ENCODE data around the gene PCSK2. TPM values are rescaled to one million over a fixed set of nuclear protein-coding genes. Genes with fewer than 3 reads are reported as not detected.

The PCSK2 gene
- total and polyA plus RNA-seq, 5 donors from 2014 or later, result not detected

GRCh38 chr20:17343091-17343490, 116.3 kb downstream of the PCSK2 start:
- no peaks in the 10 kb centered on the region for H3K36me3 Mint-ChIP-seq
- H3K4me1 ChIP-seq (ENCODE audit: control insufficient read depth, insufficient read depth, low read length, poor library complexity, severe bottlenecking), result no peaks in the 10 kb centered on the region
- no peak overlapping the region for H3K4me3 Mint-ChIP-seq
- H3K27ac Mint-ChIP-seq, result no peak overlapping the region
- H3K4me3 ChIP-seq (ENCODE audit: low read depth, low read length), result no peak overlapping the region
- H3K36me3 ChIP-seq (ENCODE audit: control insufficient read depth, insufficient read depth, low read length), result no peaks in the 10 kb centered on the region
- no peaks in the 10 kb centered on the region for H3K4me1 Mint-ChIP-seq
- no peaks in the 10 kb centered on the region for H3K9me3 ChIP-seq (ENCODE audit: control insufficient read depth in 2 of 2, low read length in 2 of 2)
- peaks cover 0 to 2% (median 0%) of the 10 kb centered on the region in 7 donors for H3K9me3 Mint-ChIP-seq
- no peaks in the 10 kb centered on the region for H3K27me3 ChIP-seq (ENCODE audit: control insufficient read depth, insufficient read depth, low read length)
- no peak overlapping the region for H3K27ac ChIP-seq (ENCODE audit: insufficient read depth, low read length, poor library complexity, severe bottlenecking)
- DNase-seq (no peak), ATAC-seq (ENCODE audit: low read depth in 2 of 2) (no peak)
- H3K27me3 Mint-ChIP-seq, result no peaks in the 10 kb centered on the region

- ATAC-seq (ENCODE audit: low read depth in 2 of 2), result no peak
- Histone ChIP-seq H3K27me3 (ENCODE audit: control insufficient read depth, insufficient read depth, low read length) (no peaks in the 10 kb centered on the region), H3K27ac (ENCODE audit: insufficient read depth, low read length, poor library complexity, severe bottlenecking) (no peak overlapping the region), H3K9me3 (ENCODE audit: control insufficient read depth in 2 of 2, low read length in 2 of 2) (no peaks in the 10 kb centered on the region), H3K4me3 (ENCODE audit: low read depth, low read length) (no peak overlapping the region), H3K4me1 (ENCODE audit: control insufficient read depth, insufficient read depth, low read length, poor library complexity, severe bottlenecking) (no peaks in the 10 kb centered on the region), H3K36me3 (ENCODE audit: control insufficient read depth, insufficient read depth, low read length) (no peaks in the 10 kb centered on the region)
- H3K4me1 Mint-ChIP-seq, result no peaks in the 10 kb centered on the region
- no peak for DNase-seq
- H3K36me3 Mint-ChIP-seq, result no peaks in the 10 kb centered on the region
- H3K4me3 Mint-ChIP-seq, result no peak overlapping the region
- no peak overlapping the region for H3K27ac Mint-ChIP-seq
- H3K27me3 Mint-ChIP-seq, result no peaks in the 10 kb centered on the region
- H3K9me3 Mint-ChIP-seq, result peaks cover 0 to 2% (median 0%) of the 10 kb centered on the region in 7 donors
Measured at GRCh38 chr20:17343656-17344452, 117.0 kb downstream of the PCSK2 start.

- Mint-ChIP-seq H3K9me3 (peaks cover 0 to 2% (median 0%) of the 10 kb centered on the region in 7 donors), H3K4me3 (no peak overlapping the region), H3K36me3 (no peaks in the 10 kb centered on the region), H3K4me1 (no peaks in the 10 kb centered on the region), H3K27me3 (no peaks in the 10 kb centered on the region), H3K27ac (no peak overlapping the region)
- Histone ChIP-seq H3K4me3 (ENCODE audit: low read depth, low read length) (no peak overlapping the region), H3K36me3 (ENCODE audit: control insufficient read depth, insufficient read depth, low read length) (no peaks in the 10 kb centered on the region), H3K4me1 (ENCODE audit: control insufficient read depth, insufficient read depth, low read length, poor library complexity, severe bottlenecking) (no peaks in the 10 kb centered on the region), H3K9me3 (ENCODE audit: control insufficient read depth in 2 of 2, low read length in 2 of 2) (no peaks in the 10 kb centered on the region), H3K27ac (ENCODE audit: insufficient read depth, low read length, poor library complexity, severe bottlenecking) (no peak overlapping the region), H3K27me3 (ENCODE audit: control insufficient read depth, insufficient read depth, low read length) (no peaks in the 10 kb centered on the region)
- no peak for ATAC-seq (ENCODE audit: low read depth in 2 of 2)
- no peak for DNase-seq
Measured at GRCh38 chr20:17344790-17345189, 118.0 kb downstream of the PCSK2 start.

GRCh38 chr20:17345321-17345720, 118.5 kb downstream of the PCSK2 start:
- Mint-ChIP-seq H3K36me3 (no peaks in the 10 kb centered on the region), H3K4me1 (no peaks in the 10 kb centered on the region), H3K4me3 (no peak overlapping the region), H3K9me3 (peaks cover 0 to 5% (median 0%) of the 10 kb centered on the region in 7 donors), H3K27me3 (no peaks in the 10 kb centered on the region), H3K27ac (no peak overlapping the region)
- Histone ChIP-seq H3K9me3 (ENCODE audit: control insufficient read depth in 2 of 2, low read length in 2 of 2) (no peaks in the 10 kb centered on the region), H3K36me3 (ENCODE audit: control insufficient read depth, insufficient read depth, low read length) (no peaks in the 10 kb centered on the region), H3K4me3 (ENCODE audit: low read depth, low read length) (no peak overlapping the region), H3K4me1 (ENCODE audit: control insufficient read depth, insufficient read depth, low read length, poor library complexity, severe bottlenecking) (no peaks in the 10 kb centered on the region), H3K27ac (ENCODE audit: insufficient read depth, low read length, poor library complexity, severe bottlenecking) (no peak overlapping the region), H3K27me3 (ENCODE audit: control insufficient read depth, insufficient read depth, low read length) (no peaks in the 10 kb centered on the region)
- DNase-seq (no peak), ATAC-seq (ENCODE audit: low read depth in 2 of 2) (no peak)

GRCh38 chr20:17350321-17350720, 123.5 kb downstream of the PCSK2 start:
- H3K4me3 Mint-ChIP-seq, result no peak overlapping the region
- no peaks in the 10 kb centered on the region for H3K36me3 ChIP-seq (ENCODE audit: control insufficient read depth, insufficient read depth, low read length)
- DNase-seq (no peak), ATAC-seq (ENCODE audit: low read depth in 2 of 2) (no peak)
- no peaks in the 10 kb centered on the region for H3K27me3 Mint-ChIP-seq
- no peak overlapping the region for H3K4me3 ChIP-seq (ENCODE audit: low read depth, low read length)
- H3K4me1 Mint-ChIP-seq, result no peaks in the 10 kb centered on the region
- no peak overlapping the region for H3K27ac ChIP-seq (ENCODE audit: insufficient read depth, low read length, poor library complexity, severe bottlenecking)
- peaks cover 0 to 2% of the 10 kb centered on the region in 2 experiments for H3K9me3 ChIP-seq (ENCODE audit: control insufficient read depth in 2 of 2, low read length in 2 of 2)
- no peaks in the 10 kb centered on the region for H3K4me1 ChIP-seq (ENCODE audit: control insufficient read depth, insufficient read depth, low read length, poor library complexity, severe bottlenecking)
- H3K27ac Mint-ChIP-seq, result no peak overlapping the region
- peaks cover 0 to 4% (median 0%) of the 10 kb centered on the region in 7 donors for H3K9me3 Mint-ChIP-seq
- no peaks in the 10 kb centered on the region for H3K27me3 ChIP-seq (ENCODE audit: control insufficient read depth, insufficient read depth, low read length)
- no peaks in the 10 kb centered on the region for H3K36me3 Mint-ChIP-seq

- no peaks in the 10 kb centered on the region for H3K27me3 Mint-ChIP-seq
- no peaks in the 10 kb centered on the region for H3K36me3 Mint-ChIP-seq
- no peak overlapping the region for H3K4me3 Mint-ChIP-seq
- Histone ChIP-seq H3K4me3 (ENCODE audit: low read depth, low read length) (no peak overlapping the region), H3K4me1 (ENCODE audit: control insufficient read depth, insufficient read depth, low read length, poor library complexity, severe bottlenecking) (no peaks in the 10 kb centered on the region), H3K27me3 (ENCODE audit: control insufficient read depth, insufficient read depth, low read length) (no peaks in the 10 kb centered on the region), H3K36me3 (ENCODE audit: control insufficient read depth, insufficient read depth, low read length) (no peaks in the 10 kb centered on the region), H3K9me3 (ENCODE audit: control insufficient read depth in 2 of 2, low read length in 2 of 2) (peaks cover 0 to 2% of the 10 kb centered on the region in 2 experiments), H3K27ac (ENCODE audit: insufficient read depth, low read length, poor library complexity, severe bottlenecking) (no peak overlapping the region)
- ATAC-seq (ENCODE audit: low read depth in 2 of 2) (no peak), DNase-seq (no peak)
- peaks cover 0 to 5% (median 0%) of the 10 kb centered on the region in 7 donors for H3K9me3 Mint-ChIP-seq
- no peaks in the 10 kb centered on the region for H3K4me1 Mint-ChIP-seq
- no peak overlapping the region for H3K27ac Mint-ChIP-seq
Measured at GRCh38 chr20:17357238-17357637, 130.4 kb downstream of the PCSK2 start.

- H3K27me3 Mint-ChIP-seq, result no peaks in the 10 kb centered on the region
- no peak for ATAC-seq (ENCODE audit: low read depth in 2 of 2)
- Histone ChIP-seq H3K4me3 (ENCODE audit: low read depth, low read length) (no peak overlapping the region), H3K36me3 (ENCODE audit: control insufficient read depth, insufficient read depth, low read length) (no peaks in the 10 kb centered on the region), H3K27me3 (ENCODE audit: control insufficient read depth, insufficient read depth, low read length) (no peaks in the 10 kb centered on the region), H3K9me3 (ENCODE audit: control insufficient read depth in 2 of 2, low read length in 2 of 2) (no peaks in the 10 kb centered on the region), H3K27ac (ENCODE audit: insufficient read depth, low read length, poor library complexity, severe bottlenecking) (no peak overlapping the region), H3K4me1 (ENCODE audit: control insufficient read depth, insufficient read depth, low read length, poor library complexity, severe bottlenecking) (no peaks in the 10 kb centered on the region)
- no peak overlapping the region for H3K27ac Mint-ChIP-seq
- no peak overlapping the region for H3K4me3 Mint-ChIP-seq
- H3K4me1 Mint-ChIP-seq, result no peaks in the 10 kb centered on the region
- peaks cover 0 to 7% (median 0%) of the 10 kb centered on the region in 7 donors for H3K9me3 Mint-ChIP-seq
- DNase-seq, result no peak
- H3K36me3 Mint-ChIP-seq, result no peaks in the 10 kb centered on the region
Measured at GRCh38 chr20:17358854-17359253, 132.0 kb downstream of the PCSK2 start.

- ATAC-seq (ENCODE audit: low read depth in 2 of 2) (no peak), DNase-seq (no peak)
- Histone ChIP-seq H3K36me3 (ENCODE audit: control insufficient read depth, insufficient read depth, low read length) (no peaks in the 10 kb centered on the region), H3K9me3 (ENCODE audit: control insufficient read depth in 2 of 2, low read length in 2 of 2) (no peaks in the 10 kb centered on the region), H3K27ac (ENCODE audit: insufficient read depth, low read length, poor library complexity, severe bottlenecking) (no peak overlapping the region), H3K4me3 (ENCODE audit: low read depth, low read length) (no peak overlapping the region), H3K27me3 (ENCODE audit: control insufficient read depth, insufficient read depth, low read length) (no peaks in the 10 kb centered on the region), H3K4me1 (ENCODE audit: control insufficient read depth, insufficient read depth, low read length, poor library complexity, severe bottlenecking) (no peaks in the 10 kb centered on the region)
- H3K9me3 Mint-ChIP-seq, result peaks cover 0 to 6% (median 0%) of the 10 kb centered on the region in 7 donors
- no peak overlapping the region for H3K4me3 Mint-ChIP-seq
- H3K27ac Mint-ChIP-seq, result no peak overlapping the region
- H3K27me3 Mint-ChIP-seq, result peaks cover 4% of the 10 kb centered on the region
- H3K4me1 Mint-ChIP-seq, result no peaks in the 10 kb centered on the region
- H3K36me3 Mint-ChIP-seq, result no peaks in the 10 kb centered on the region
Measured at GRCh38 chr20:17364681-17365080, 137.8 kb downstream of the PCSK2 start.
